Ovary (tissue), 9 donors: ENCODE results near the gene STAP2. TPM values are rescaled to one million over a fixed set of nuclear protein-coding genes. Genes with fewer than 3 reads are reported as not detected.
"Not testable (repeated sequence)": the region's sequence is repeated elsewhere in the genome, so short reads cannot be mapped to it uniquely, and the experiment has no call there.

Experiments
- DNase-seq, 5 donors: peaks; one replicate each; pipeline ENCODE4 v3.0.0-alpha.2; 2019 to 2020
- H3K27ac ChIP-seq, 2 donors: fragments of 200-600 bp; one replicate each; pipeline versions ENCODE4 v1.5.1 to v1.8.0; 2019 to 2022
- H3K27me3 ChIP-seq: fragments of 200-600 bp; one replicate; pipeline ENCODE4 v1.8.0; 2022
- H3K36me3 ChIP-seq: fragments of 200-600 bp; sonication (generic); one replicate; pipeline ENCODE4 v1.5.1; 2019
- H3K4me1 ChIP-seq: one replicate; pipeline ENCODE4 v1.8.1; 2013; ENCODE audit warnings: mild to moderate bottlenecking, moderate library complexity; ENCODE audit not compliant: insufficient read depth
- H3K4me3 ChIP-seq: fragments of 200-600 bp; sonication (generic); one replicate; pipeline ENCODE4 v1.5.1; 2017
- H3K9me3 ChIP-seq, 2 donors: fragments of 200-600 bp in 1 of 2; sonication (generic) in 1 of 2; one replicate each; pipeline versions ENCODE4 v1.5.1 to v1.8.1; 2013 to 2019; ENCODE audit warnings: mild to moderate bottlenecking in 1 of 2, moderate library complexity in 1 of 2
- EP300 ChIP-seq: sonication (generic); formaldehyde crosslinking; IDR thresholded peaks from one replicate; pipeline ENCODE4 v1.6.1; 2017; ENCODE audit warnings: antibody characterized with exemption
- POLR2A ChIP-seq: fragments of 450-650 bp; IDR thresholded peaks from one replicate; pipeline ENCODE4 v1.6.1; 2017; ENCODE audit warnings: antibody characterized with exemption, mild to moderate bottlenecking, moderate library complexity
- WGBS, 3 donors: extraction: QIAGEN DNeasy Blood & Tissue Kit in 1 of 3; methylation state at CpG; one replicate each; pipeline versions ENCODE4 v1.1.5 to v1.1.7; 2013 to 2017; 5-methylcytosine and 5-hydroxymethylcytosine counted together
- intact Hi-C, 4 donors: fragments of 100-400 bp; cut with DNase I; formaldehyde crosslinking; loops; one replicate each; pipeline versions ENCODE4 v1.11.0 to v1.15.1; 2022 to 2023
- polyA plus RNA-seq, 2 donors: library from polyadenylated mRNA; stranded (reverse); fragments of 200-250 nt in 1 of 2; fragments of 350-450 nt in 1 of 2; fragmentation: Illumina TruSeq in 1 of 2; extraction: RNeasy Lipid Tissue Mini Kit (QIAGEN cat#74804) in 1 of 2; gene quantifications; one replicate each; pipeline ENCODE4 v1.2.3, GENCODE V29; 2013 to 2014
- total RNA-seq, 7 donors: library from RNA; depleted of rRNA in 2 of 7; stranded (reverse); fragments of >200 nt in 2 of 7; fragmentation: NEBNext Ultra II Directional in 3 of 7; extraction: Animal tissue kit (Norgen Biotek cat#: 25700) in 3 of 7; gene quantifications; one replicate each; pipeline versions ENCODE4 v1.1.0 to v1.2.4, GENCODE V29; 2016 to 2023
- TF ChIP-seq, protein P1 (sequence below), 3 donors: fragments of 450-650 bp in 2 of 3; fragments of 200-600 bp in 1 of 3; IDR thresholded peaks; one replicate each; pipeline versions ENCODE4 v1.5.1 to v1.8.0; 2016 to 2022; ENCODE audit warnings: antibody characterized with exemption in 3 of 3, mild to moderate bottlenecking in 1 of 3
- donor health status: DM: no; HTN: no; CAD: no; lungs with moderate emphysema.
- donor health status: DM: no; HTN: no; CAD: no.
- donor health status: Bipolar disorder and iron deficiency.
- donor health status: DM: yes; HTN: yes; CAD: no.
- donor health status: DM: no; HTN: no; CAD: no.
- donor health status: DM: yes; HTN: yes; CAD: no.

STAP2 gene
- total and polyA plus RNA-seq, 9 donors = 9.7 to 32.5 (median 17.5) TPM

DNA sequence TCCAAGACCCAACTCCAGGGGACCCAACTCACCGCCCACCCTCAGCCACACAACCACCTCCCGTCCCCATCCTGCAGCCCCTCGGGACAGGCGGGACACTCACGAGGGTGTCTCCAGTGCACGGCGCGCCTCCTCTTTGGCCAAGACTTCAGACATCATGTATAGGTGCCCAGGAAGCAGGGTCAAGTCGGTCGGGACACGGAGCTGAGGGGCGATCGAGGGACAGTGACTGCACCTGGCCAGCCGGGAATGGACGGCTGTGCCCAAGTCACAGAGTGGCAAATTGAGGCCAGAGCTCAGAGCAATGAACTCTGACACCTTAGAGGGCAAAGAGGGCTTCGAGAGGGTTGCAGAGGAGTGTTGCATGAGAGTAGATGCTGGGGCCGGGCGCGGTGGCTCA, 8.8 kb downstream of the STAP2 start:
- 94 to 96% (median 94%) methylated on average over 19 of the region's 19 CpGs for WGBS, 3 donors
- no peaks in the 10 kb centered on the region for H3K9me3 ChIP-seq
- DNase-seq = peak in 3 of 5 donors; percentile 36 to 55 (median 55)
- no peaks in the 10 kb centered on the region for H3K27me3 ChIP-seq
- H3K4me1 ChIP-seq = peaks cover 6% of the 10 kb centered on the region
- TF ChIP-seq, protein P1, sequence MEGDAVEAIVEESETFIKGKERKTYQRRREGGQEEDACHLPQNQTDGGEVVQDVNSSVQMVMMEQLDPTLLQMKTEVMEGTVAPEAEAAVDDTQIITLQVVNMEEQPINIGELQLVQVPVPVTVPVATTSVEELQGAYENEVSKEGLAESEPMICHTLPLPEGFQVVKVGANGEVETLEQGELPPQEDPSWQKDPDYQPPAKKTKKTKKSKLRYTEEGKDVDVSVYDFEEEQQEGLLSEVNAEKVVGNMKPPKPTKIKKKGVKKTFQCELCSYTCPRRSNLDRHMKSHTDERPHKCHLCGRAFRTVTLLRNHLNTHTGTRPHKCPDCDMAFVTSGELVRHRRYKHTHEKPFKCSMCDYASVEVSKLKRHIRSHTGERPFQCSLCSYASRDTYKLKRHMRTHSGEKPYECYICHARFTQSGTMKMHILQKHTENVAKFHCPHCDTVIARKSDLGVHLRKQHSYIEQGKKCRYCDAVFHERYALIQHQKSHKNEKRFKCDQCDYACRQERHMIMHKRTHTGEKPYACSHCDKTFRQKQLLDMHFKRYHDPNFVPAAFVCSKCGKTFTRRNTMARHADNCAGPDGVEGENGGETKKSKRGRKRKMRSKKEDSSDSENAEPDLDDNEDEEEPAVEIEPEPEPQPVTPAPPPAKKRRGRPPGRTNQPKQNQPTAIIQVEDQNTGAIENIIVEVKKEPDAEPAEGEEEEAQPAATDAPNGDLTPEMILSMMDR (IDR thresholded peaks at IDR 0.05) = no peak
- no peak for TF ChIP-seq POLR2A
- no peak for TF ChIP-seq EP300
- intact Hi-C loops = no loop called here
- H3K36me3 ChIP-seq = no peaks in the 10 kb centered on the region
- no peak overlapping the region for H3K4me3 ChIP-seq
- H3K27ac ChIP-seq = no peak overlapping the region

DNA sequence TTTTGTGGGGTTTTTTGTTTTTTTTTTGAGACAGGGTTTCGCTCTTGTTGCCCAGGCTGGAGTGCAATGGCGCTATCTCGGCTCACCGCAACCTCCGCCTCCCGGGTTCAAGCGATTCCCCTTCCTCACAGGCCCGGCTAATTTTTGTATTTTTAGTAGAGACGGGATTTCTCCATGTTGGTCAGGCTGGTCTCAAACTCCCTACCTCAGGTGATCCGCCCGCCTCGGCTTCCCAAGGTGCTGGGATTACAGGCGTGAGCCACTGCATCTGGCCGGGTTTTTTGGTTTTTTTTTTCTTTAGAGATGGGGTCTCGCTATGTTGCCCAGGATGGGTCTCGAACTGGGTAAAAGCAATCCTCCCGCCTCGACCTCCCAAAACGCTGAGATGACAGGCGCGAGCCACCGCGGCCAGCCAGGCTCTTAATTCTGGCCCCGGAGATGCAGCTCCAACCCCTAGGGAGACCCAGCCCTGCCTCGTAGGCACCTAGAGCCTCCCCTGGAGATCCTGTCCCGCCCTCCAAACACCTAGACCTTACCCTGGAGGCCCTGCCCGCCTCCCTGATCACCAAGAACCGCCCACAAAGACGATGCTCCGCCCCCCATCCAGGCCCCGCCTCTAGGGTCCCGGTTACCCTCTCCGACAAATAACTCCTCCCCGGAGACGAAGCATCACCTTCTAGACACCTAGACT, 9.5 kb downstream of the STAP2 start:
- Histone ChIP-seq H3K27ac (peak overlapping the region in 1 of 2 donors; percentile 41), H3K4me3 (peak overlapping the region; percentile 52)
- peak; percentile 47 to 77 (median 64) for DNase-seq
- intact Hi-C loops, H3K4me1 ChIP-seq, H3K36me3 ChIP-seq, H3K9me3 ChIP-seq, H3K27me3 ChIP-seq: not testable (repeated sequence)
- 20 to 30% (median 30%) methylated on average over 35 of the region's 35 CpGs for WGBS, 3 donors

DNA sequence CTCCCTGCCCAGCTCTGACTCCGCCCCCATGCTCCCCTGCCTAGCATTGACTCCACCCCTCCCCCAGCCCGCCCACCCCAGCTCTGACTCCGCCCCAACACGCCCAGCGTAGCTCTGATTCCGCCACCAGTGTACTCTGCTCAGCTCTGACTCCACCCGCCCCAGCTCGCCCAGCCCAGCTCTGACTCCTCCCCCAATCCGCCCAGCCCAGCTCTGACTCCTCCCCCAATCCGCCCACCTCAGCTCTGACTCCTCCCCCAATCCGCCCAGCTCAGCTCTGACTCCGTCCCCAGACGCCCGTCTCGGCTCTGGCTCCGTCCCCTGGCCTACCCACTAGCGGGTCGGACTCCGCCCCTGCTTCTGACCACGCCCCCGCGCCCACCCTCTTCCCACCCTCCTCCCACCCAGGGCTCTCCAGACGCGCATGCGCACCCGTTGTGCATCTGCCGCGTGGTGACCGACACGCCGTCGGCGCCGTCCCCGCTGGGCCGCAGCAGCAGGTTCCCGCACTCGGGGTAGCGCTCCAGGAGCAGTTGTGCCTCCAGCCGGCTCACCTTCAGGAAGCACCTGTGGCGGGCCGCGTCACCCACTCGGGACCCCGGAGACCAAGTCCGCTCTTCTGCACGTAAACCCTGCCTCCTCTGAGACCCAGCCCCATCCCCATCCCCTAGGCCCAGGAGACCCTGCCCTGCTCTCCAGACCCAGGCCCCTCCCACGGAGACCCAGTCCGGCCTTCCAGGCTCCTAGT, 10.2 kb downstream of the STAP2 start:
- peak; percentile 99 to 100 (median 100) for DNase-seq
- Histone ChIP-seq H3K27ac (peak overlapping the region in 1 of 2 donors; percentile 77), H3K4me1 (peaks cover 6% of the 10 kb centered on the region), H3K36me3 (no peaks in the 10 kb centered on the region), H3K27me3 (no peaks in the 10 kb centered on the region), H3K4me3 (peak overlapping the region; percentile 52), H3K9me3 (no peaks in the 10 kb centered on the region)
- WGBS, 3 donors = 1 to 3% (median 1%) methylated on average over 46 to 49 of the region's 49 CpGs
- TF ChIP-seq POLR2A = peak; percentile 60
- no peak for TF ChIP-seq EP300
- TF ChIP-seq, protein P1 (IDR thresholded peaks at IDR 0.05) = peak in 1 of 3 donors; percentile 8
- intact Hi-C loops = no loop called here

DNA sequence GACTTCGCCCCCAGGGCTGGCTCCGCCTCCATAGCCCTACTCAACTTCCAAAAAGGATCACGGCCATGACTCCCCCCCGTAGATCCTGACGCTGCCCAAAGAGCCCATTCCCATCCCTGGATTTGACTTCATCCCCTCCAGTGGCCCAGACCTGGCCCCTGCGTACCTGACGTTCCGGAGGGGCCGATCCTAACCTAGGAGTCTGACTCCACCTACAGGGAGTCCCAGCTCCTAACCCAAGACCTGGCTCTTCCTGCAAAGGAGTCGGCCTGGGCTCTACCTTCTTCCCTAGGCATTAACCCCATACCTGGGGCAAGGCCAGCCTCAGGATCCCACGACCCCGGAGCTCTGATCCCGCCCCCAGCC, 10.8 kb downstream of the STAP2 start:
- 3 to 6% (median 3%) methylated on average over 13 of the region's 13 CpGs for WGBS, 3 donors
- no peak for DNase-seq
- Histone ChIP-seq H3K27ac (peak overlapping the region in 1 of 2 donors; percentile 77), H3K4me3 (peak overlapping the region; percentile 48), H3K9me3 (no peaks in the 10 kb centered on the region), H3K27me3 (no peaks in the 10 kb centered on the region), H3K36me3 (no peaks in the 10 kb centered on the region), H3K4me1 (peaks cover 6% of the 10 kb centered on the region)
- TF ChIP-seq, protein P1 (IDR thresholded peaks at IDR 0.05) = peak in 1 of 3 donors; percentile 8
- no peak for TF ChIP-seq EP300
- peak; percentile 8 for TF ChIP-seq POLR2A
- intact Hi-C loops = no loop called here
